ENCODE measurements around the gene MED13L.

- no peak for TF ChIP-seq CTCF (IDR thresholded peaks at IDR 0.05)
- no peak for TF ChIP-seq POLR2AphosphoS5 (IDR thresholded peaks at IDR 0.05)
- TF ChIP-seq POLR2A (IDR thresholded peaks at IDR 0.05): no peak
Measured at GRCh38 chr12:116323406-116324386, 46.2 kb upstream of the MED13L start.

Measured in breast epithelium (tissue), 3 donors.